GM12874 (cell line): Measurements from ENCODE around the gene CREBL2.

Experiments
- TF ChIP-seq, protein P1 (sequence below): IDR thresholded peaks from 2 replicates; pipeline ENCODE4 v1.5.1; 2011; ENCODE audit warnings: low read depth, mild to moderate bottlenecking, control low read depth, low read length, moderate library complexity; ENCODE audit not compliant: insufficient read depth

The CREBL2 gene

DNA sequence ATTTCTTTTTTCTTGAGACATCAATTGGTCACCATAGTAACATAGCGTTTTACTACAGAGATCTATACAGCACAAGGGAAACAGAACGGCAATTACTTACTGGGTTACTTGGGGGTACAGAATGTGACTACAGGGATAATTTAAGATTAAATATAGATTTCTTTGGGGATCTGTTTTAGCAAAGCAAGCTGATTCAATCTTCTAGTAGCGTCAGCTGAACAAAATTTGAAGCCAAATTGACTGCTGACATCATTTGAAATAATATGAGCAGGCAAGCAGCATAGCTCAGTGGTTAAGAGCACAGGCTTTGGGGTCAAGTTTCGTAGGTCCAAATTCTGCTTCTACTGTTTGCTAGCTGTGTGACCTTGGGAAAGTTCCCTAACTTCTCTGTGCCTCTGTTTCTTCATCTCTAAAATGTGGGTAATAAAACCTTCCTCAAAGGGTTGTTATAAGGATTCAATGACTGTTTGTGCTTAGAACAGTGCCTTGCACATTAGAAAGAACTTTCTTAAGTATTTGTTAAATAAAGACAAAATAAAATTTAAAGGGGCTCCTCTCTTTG, 71.5 kb downstream of the CREBL2 start:
- TF ChIP-seq, protein P1, sequence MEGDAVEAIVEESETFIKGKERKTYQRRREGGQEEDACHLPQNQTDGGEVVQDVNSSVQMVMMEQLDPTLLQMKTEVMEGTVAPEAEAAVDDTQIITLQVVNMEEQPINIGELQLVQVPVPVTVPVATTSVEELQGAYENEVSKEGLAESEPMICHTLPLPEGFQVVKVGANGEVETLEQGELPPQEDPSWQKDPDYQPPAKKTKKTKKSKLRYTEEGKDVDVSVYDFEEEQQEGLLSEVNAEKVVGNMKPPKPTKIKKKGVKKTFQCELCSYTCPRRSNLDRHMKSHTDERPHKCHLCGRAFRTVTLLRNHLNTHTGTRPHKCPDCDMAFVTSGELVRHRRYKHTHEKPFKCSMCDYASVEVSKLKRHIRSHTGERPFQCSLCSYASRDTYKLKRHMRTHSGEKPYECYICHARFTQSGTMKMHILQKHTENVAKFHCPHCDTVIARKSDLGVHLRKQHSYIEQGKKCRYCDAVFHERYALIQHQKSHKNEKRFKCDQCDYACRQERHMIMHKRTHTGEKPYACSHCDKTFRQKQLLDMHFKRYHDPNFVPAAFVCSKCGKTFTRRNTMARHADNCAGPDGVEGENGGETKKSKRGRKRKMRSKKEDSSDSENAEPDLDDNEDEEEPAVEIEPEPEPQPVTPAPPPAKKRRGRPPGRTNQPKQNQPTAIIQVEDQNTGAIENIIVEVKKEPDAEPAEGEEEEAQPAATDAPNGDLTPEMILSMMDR = no peak

DNA sequence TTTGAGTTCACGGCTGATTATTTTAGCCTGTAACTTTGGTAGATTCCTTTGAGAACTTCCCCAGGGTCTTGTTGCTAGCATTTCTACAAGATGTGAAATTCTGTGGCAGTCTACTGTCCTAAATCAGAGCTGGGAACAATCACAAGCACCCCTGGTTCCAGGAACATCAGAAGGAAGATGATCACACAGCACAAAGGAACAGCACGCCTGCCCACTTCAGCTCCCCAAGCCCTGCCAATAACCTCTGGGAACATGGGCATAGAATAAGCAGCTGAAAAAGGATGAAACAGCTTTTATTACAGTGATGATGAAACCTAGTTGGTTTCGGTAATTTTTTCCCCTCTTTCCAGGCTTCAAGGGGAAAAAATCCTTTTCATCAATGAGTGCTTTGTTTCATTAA, 72.0 kb downstream of the CREBL2 start:
- TF ChIP-seq, protein P1 = no peak

GRCh38 chr12:12684375-12685106, 72.9 kb downstream of the CREBL2 start:
- TF ChIP-seq, protein P1 = no peak

DNA sequence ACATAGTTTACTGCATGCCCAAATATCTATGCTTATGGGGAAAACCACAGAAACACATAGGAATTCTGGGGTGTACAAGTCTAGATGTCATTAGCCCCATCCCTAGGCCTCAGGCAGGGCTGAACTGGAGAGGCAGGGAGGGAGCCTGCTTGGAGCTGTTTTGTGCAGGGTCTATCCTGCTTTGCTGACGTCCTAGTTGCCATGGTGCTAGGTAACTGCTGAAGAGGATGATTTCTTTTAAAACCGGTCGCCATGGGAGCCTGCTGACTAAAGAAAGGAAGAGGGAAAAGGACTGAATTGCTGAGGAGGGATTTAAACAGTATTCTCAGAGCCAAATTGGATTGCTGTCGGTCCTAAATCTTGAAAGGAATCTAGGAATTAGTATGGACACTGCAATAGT, 73.6 kb downstream of the CREBL2 start:
- TF ChIP-seq, protein P1 = no peak

- TF ChIP-seq, protein P1 = no peak
Measured at GRCh38 chr12:12686472-12686871, 74.8 kb downstream of the CREBL2 start.

DNA sequence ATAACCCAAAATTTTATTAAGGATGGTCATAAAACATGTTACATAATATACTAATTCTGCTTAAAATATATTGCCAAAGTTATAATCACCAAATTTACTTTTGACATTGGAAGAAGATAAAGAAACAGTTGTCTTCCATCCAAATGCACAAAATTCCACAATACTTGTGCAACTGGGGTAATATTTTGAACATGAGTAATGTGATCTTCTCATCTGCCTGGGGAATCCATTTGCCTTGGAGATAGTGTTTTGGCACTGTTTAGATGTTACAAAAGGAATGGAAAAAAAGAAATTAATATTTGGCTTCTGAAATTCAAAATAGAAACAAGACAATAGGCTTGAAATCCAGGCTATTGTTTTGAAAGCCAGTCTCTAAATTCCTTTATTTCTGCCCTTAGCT, 75.2 kb downstream of the CREBL2 start:
- TF ChIP-seq, protein P1 = no peak

DNA sequence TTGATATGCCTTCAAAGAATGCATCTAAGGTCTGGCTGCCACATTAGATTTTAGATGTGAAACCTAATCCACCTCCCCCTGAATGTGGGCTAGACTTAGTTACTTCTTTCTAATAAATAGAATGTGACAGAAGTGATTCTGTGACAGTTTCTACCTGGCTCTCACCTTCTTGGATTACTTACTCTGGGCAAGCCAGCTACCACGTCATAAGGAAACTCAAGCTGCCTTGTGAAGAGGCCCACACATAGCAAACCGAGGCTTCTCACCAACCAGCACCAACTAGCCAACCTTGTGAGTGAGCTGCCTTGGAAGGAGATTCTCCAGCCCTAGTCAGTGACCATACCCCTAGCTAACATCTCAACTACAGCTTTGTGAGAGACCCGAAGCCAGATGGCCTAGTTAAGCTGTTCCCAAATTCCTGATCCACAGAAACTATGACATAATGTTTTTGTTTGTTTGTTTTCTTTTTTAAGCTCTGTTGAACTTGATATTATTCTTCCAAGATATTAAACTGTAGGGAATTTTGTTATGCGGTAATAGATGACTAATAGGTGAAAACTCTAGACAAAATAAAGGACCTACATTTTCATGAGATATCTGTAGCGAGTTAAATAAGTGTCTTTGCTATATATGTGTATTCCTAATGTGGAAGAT, 78.1 kb downstream of the CREBL2 start:
- TF ChIP-seq, protein P1 = no peak
